ENCODE data around the gene GFOD1.

GFOD1 gene

DNA sequence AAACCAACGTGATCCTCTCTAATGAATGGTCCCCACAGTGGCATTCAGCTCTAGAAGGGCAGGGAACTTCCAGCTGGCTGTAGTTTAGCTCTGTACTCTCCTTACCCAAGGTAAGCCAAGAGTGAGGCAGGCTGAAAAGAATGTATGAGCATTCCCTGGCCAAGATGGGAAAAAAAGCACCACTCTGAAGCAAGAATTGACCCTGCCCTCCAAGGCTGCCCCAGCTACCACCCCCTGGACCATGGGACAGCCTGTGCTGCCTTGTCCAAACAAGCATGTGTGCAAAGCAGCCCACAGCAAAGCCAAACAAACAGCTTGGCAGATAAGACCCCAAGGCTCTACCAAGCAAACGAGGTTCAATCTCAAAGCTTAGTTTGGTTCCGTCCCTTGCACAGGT lies 73.9 kb downstream of the GFOD1 start:
- no peak overlapping the region for H3K4me3 ChIP-seq (ENCODE audit: low read depth, low read length)
- no peak for DNase-seq (ENCODE audit: low read depth)

DNA sequence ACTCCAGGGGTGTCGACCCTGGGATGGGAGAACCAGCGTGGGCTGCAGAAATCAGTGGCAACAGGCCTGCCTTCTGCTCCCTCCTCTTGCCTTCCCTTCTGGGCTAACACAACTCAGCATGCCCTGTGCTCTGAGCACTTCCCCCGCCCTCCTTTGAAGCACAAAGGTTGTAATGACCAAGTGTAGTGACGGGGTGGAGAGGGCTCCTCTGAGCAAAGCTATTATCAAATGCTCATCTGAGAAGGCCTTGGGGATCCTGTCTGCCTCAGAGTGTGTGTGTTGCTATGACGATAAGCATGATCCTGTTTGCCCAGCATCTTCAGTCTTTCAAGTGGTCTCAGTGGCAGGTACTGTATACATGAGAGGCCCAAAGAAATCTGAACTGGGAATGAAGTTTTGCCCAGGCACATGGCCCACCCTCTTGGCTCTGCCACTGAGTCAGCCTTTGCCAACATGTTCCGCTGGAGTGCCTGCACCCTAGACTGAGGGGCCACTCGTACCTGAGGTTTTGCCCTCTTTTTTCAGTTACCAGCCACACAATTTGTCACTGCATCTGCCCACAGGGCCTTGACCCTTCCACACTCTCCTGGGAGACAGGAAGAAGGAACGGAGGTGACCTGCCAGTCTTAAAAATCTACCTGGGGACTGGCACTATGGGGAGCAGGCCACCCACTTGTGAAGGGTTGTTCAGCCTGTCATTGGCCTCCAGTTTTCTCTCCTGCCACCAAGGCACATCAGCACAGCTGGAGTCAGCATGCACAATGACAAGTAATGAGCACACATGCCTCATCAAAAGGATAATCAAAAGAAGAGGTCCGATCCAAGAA lies 74.5 kb downstream of the GFOD1 start:
- DNase-seq (ENCODE audit: low read depth), result no peak
- H3K4me3 ChIP-seq (ENCODE audit: low read depth, low read length), result no peak overlapping the region

More for the DNA sequence above, 73.9 kb downstream of the GFOD1 start:
- TF ChIP-seq, protein P1, sequence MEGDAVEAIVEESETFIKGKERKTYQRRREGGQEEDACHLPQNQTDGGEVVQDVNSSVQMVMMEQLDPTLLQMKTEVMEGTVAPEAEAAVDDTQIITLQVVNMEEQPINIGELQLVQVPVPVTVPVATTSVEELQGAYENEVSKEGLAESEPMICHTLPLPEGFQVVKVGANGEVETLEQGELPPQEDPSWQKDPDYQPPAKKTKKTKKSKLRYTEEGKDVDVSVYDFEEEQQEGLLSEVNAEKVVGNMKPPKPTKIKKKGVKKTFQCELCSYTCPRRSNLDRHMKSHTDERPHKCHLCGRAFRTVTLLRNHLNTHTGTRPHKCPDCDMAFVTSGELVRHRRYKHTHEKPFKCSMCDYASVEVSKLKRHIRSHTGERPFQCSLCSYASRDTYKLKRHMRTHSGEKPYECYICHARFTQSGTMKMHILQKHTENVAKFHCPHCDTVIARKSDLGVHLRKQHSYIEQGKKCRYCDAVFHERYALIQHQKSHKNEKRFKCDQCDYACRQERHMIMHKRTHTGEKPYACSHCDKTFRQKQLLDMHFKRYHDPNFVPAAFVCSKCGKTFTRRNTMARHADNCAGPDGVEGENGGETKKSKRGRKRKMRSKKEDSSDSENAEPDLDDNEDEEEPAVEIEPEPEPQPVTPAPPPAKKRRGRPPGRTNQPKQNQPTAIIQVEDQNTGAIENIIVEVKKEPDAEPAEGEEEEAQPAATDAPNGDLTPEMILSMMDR (IDR thresholded peaks at IDR 0.05; ENCODE audit: insufficient read depth, low read depth, low read length, missing control alignments), result no peak

DNA sequence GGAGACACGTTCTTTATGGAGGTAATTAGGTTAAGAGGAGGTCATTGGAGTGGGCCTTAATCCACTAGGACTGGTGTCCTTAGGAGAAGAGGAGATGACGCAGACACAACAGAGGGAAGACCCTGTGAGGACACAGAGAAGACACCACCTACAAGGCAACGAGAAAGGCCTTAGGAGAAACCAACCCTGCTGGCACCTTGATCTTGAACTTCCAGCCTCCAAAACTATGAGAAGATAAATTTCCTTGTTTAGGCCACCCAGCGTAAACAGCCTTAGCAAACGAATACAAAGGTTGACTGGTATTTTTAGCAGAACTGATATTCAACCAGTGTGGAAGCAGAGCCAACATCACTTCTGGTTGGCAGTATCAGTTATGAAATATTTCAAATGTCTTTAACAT lies 75.2 kb downstream of the GFOD1 start:
- TF ChIP-seq, protein P1 (IDR thresholded peaks at IDR 0.05; ENCODE audit: insufficient read depth, low read depth, low read length, missing control alignments), result no peak
- H3K4me3 ChIP-seq (ENCODE audit: low read depth, low read length), result no peak overlapping the region
- no peak for DNase-seq (ENCODE audit: low read depth)

More for the DNA sequence above, 74.5 kb downstream of the GFOD1 start:
- TF ChIP-seq, protein P1 (IDR thresholded peaks at IDR 0.05; ENCODE audit: insufficient read depth, low read depth, low read length, missing control alignments), result no peak

DNA sequence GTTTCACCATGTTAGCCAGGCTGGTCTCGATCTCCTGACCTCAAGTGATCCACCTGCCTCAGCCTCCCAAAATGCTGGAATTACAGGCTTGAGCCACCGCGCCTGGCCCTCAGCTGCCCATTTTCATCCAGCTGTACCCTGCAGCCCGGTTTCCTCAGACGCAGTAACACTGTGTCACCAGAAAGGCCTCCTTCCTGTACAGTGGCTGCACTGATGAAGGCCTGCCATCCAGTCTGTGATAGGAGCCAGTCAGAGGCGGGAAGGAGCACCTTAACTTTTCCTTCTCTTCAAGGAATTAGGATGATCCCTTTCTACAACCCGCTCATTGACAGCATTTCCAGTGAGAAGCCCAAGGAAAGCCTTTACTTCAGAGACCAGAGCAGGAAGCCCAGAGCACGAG lies 75.9 kb downstream of the GFOD1 start:
- TF ChIP-seq, protein P1 (IDR thresholded peaks at IDR 0.05; ENCODE audit: insufficient read depth, low read depth, low read length, missing control alignments), result no peak
- H3K4me3 ChIP-seq (ENCODE audit: low read depth, low read length), result no peak overlapping the region
- no peak for DNase-seq (ENCODE audit: low read depth)

DNA sequence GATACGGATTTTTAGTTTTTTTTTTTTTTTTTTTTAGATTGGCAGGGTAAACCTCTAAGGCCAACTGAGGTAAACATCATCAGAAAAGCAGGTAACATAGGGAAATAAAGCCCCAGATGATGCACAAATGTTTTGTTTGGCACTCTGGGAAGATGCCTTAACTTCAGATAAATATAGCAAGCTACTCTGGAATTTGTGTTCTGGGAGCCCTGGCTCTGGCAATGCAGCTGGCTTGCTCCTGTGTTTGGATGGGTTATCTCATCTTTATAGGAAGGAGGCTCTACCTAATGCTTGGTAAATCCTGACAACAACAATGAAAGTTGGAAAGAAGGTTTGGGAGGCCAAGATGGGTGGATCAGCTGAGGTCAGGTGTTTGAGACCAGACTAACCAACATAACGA lies 77.4 kb downstream of the GFOD1 start:
- no peak for DNase-seq (ENCODE audit: low read depth)
- TF ChIP-seq, protein P1 (IDR thresholded peaks at IDR 0.05; ENCODE audit: insufficient read depth, low read depth, low read length, missing control alignments), result no peak
- no peak overlapping the region for H3K4me3 ChIP-seq (ENCODE audit: low read depth, low read length)

DNA sequence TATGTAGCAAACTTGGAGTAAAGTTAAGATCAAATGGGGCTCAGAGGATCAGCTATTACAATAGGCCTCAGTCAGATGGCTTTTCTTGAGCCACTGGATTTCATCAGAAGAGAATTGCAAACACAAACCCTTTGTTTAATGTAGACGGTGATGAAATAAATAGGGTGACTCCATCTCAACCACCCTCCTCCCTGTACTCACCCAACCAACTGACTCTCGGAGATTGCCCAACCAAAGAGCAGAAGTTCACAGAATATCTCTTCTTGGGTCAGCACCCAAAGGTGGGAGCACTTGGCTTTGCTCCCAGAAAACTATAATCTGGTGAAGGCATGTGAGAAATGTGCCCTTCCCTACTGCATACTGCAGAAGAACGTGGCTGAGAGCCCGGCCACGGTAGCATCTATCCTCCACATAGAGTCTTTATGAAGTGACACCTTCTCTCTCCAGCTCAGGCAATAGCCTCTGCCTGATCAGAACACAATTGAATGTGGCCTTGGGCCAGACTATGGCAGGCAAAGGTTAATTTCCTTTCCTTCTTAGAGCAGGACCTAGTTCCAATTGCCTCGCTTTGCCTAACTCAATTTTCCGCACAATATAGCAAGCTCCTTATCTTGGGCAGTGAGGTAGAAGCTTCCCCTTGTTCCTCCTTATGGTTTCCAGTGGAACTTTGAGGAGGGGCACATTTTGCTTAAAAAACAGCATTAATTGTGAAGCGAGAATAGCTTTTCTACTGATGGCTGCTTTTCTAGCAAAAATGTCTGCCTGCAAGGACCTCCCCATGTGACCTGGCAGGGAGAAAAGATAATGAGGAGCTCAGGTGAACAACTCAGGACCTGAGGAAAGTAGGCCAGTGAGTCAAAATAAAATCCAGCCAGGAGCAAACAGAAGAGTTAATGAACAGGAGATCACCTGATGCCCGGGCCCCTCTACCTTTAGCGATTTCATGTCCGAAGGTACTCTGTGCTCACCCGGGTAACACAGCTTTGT lies 79.4 kb downstream of the GFOD1 start:
- no peak overlapping the region for H3K4me3 ChIP-seq (ENCODE audit: low read depth, low read length)
- DNase-seq (ENCODE audit: low read depth), result no peak
- TF ChIP-seq, protein P1 (IDR thresholded peaks at IDR 0.05; ENCODE audit: insufficient read depth, low read depth, low read length, missing control alignments), result no peak

Measured in GM12865 (cell line).